ENCODE measurements around the gene CST11. TPM values are rescaled to one million over a fixed set of nuclear protein-coding genes. Genes with fewer than 3 reads are reported as not detected.

Gene CST11
- total RNA-seq, 1 donor from 2014 or later: not detected

Small RNA genes lying within 50 kb of the gene (small RNA-seq; reads per million reads assigned to genes)
- gene RF00019: not detected

Other genes starting within 250 kb of the CST11 start
- 20.4 TPM for gene NXT1, start 102.1 kb downstream of the CST11 start, total RNA-seq
- 17.9 TPM for gene GZF1, start 90.7 kb downstream of the CST11 start, total RNA-seq
- 97.8 TPM for gene NAPB, start 31.4 kb downstream of the CST11 start, total RNA-seq
- gene CSTL1, start 13.2 kb downstream of the CST11 start, total RNA-seq: not detected
- not detected for gene CST8, start 38.2 kb upstream of the CST11 start, total RNA-seq
- gene CST9L, start 115.6 kb upstream of the CST11 start, total RNA-seq: not detected
- gene CST9, start 153.0 kb upstream of the CST11 start, total RNA-seq: not detected
- gene CST3, start 185.1 kb upstream of the CST11 start, total RNA-seq: 63.6 TPM
- not detected for gene CST4, start 236.2 kb upstream of the CST11 start, total RNA-seq